Lower leg skin (tissue), 3 donors: ENCODE results near the gene TULP4.
"Not testable (repeated sequence)": the region's sequence is repeated elsewhere in the genome, so short reads cannot be mapped to it uniquely, and the experiment has no call there.

Source experiments
- POLR2A ChIP-seq, 2 donors: fragments of 450-650 bp; IDR thresholded peaks; one replicate each; pipeline ENCODE4 v1.6.1; 2016 to 2017; ENCODE audit warnings: antibody characterized with exemption in 2 of 2, mild to moderate bottlenecking in 1 of 2, moderate library complexity in 1 of 2
- TF ChIP-seq, protein P1 (sequence below), 3 donors: fragments of 450-650 bp; IDR thresholded peaks; one replicate each; pipeline ENCODE4 v1.5.1; 2016; ENCODE audit warnings: antibody characterized with exemption in 3 of 3, mild to moderate bottlenecking in 3 of 3, moderate library complexity in 2 of 3

DNA sequence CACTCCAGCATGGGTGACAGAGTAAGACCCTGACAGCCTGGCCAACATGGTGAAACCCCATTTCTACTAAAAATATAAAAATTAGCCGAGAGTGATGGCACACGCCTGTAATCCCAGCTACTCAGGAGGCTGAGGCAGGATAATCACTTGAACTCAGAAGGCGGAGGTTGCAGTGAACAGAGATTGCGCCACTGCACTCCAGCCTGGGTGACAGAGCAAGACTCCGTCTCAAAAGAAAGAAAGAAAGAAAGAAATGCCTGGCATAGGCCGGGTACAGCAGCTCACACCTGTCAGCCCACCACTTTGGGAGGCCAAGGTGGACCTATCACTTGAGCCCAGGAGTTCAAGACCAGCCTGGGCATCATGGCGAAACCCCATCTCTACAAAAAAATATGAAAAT lies 208.7 kb downstream of the TULP4 start:
- TF ChIP-seq, protein P1, sequence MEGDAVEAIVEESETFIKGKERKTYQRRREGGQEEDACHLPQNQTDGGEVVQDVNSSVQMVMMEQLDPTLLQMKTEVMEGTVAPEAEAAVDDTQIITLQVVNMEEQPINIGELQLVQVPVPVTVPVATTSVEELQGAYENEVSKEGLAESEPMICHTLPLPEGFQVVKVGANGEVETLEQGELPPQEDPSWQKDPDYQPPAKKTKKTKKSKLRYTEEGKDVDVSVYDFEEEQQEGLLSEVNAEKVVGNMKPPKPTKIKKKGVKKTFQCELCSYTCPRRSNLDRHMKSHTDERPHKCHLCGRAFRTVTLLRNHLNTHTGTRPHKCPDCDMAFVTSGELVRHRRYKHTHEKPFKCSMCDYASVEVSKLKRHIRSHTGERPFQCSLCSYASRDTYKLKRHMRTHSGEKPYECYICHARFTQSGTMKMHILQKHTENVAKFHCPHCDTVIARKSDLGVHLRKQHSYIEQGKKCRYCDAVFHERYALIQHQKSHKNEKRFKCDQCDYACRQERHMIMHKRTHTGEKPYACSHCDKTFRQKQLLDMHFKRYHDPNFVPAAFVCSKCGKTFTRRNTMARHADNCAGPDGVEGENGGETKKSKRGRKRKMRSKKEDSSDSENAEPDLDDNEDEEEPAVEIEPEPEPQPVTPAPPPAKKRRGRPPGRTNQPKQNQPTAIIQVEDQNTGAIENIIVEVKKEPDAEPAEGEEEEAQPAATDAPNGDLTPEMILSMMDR (IDR thresholded peaks at IDR 0.05): not testable (repeated sequence)
- not testable (repeated sequence) for TF ChIP-seq POLR2A (IDR thresholded peaks at IDR 0.05)
